ENCODE data around the gene ELFN1.
"Not testable (repeated sequence)": the region's sequence is repeated elsewhere in the genome, so short reads cannot be mapped to it uniquely, and the experiment has no call there.

DNA sequence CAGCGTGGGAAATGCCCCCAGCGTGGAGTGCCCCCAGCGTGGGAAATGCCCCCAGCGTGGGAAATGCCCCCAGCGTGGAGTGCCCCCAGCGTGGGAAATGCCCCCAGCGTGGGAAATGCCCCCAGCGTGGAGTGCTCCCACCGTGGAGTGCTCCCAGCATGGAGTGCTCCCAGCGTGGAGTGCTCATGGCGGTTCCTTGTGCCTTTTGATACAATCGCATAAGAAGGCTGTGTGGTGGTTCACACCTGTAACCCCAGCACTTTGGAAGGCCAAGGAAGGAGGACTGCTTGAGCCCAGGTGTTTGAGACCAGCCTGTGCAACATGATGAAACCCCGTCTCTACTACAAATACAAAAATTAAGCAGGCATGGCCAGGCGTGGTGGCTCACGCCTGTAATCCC lies 93.8 kb downstream of the ELFN1 start:
- TF ChIP-seq POLR2A, POLR2AphosphoS5 (IDR thresholded peaks at IDR 0.05): not testable (repeated sequence)
- TF ChIP-seq, protein P1, sequence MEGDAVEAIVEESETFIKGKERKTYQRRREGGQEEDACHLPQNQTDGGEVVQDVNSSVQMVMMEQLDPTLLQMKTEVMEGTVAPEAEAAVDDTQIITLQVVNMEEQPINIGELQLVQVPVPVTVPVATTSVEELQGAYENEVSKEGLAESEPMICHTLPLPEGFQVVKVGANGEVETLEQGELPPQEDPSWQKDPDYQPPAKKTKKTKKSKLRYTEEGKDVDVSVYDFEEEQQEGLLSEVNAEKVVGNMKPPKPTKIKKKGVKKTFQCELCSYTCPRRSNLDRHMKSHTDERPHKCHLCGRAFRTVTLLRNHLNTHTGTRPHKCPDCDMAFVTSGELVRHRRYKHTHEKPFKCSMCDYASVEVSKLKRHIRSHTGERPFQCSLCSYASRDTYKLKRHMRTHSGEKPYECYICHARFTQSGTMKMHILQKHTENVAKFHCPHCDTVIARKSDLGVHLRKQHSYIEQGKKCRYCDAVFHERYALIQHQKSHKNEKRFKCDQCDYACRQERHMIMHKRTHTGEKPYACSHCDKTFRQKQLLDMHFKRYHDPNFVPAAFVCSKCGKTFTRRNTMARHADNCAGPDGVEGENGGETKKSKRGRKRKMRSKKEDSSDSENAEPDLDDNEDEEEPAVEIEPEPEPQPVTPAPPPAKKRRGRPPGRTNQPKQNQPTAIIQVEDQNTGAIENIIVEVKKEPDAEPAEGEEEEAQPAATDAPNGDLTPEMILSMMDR (IDR thresholded peaks at IDR 0.05), result not testable (repeated sequence)
